ENCODE measurements around the gene PRKCSH. TPM values are rescaled to one million over a fixed set of nuclear protein-coding genes. Genes with fewer than 3 reads are reported as not detected.

The PRKCSH gene
- total RNA-seq, 1 donor from 2014 or later, result 318 TPM

- Mint-ChIP-seq H3K4me3 (ENCODE audit: unreplicated experiment) (no peak overlapping the region), H3K36me3 (ENCODE audit: low read depth) (peaks cover 9% of the 10 kb centered on the region), H3K27me3 (ENCODE audit: low read depth) (no peaks in the 10 kb centered on the region), H3K4me1 (ENCODE audit: low read depth) (peaks cover 5% of the 10 kb centered on the region), H3K27ac (ENCODE audit: unreplicated experiment) (no peak overlapping the region), H3K9me3 (ENCODE audit: low read depth) (no peaks in the 10 kb centered on the region)
- TF ChIP-seq, protein P1, sequence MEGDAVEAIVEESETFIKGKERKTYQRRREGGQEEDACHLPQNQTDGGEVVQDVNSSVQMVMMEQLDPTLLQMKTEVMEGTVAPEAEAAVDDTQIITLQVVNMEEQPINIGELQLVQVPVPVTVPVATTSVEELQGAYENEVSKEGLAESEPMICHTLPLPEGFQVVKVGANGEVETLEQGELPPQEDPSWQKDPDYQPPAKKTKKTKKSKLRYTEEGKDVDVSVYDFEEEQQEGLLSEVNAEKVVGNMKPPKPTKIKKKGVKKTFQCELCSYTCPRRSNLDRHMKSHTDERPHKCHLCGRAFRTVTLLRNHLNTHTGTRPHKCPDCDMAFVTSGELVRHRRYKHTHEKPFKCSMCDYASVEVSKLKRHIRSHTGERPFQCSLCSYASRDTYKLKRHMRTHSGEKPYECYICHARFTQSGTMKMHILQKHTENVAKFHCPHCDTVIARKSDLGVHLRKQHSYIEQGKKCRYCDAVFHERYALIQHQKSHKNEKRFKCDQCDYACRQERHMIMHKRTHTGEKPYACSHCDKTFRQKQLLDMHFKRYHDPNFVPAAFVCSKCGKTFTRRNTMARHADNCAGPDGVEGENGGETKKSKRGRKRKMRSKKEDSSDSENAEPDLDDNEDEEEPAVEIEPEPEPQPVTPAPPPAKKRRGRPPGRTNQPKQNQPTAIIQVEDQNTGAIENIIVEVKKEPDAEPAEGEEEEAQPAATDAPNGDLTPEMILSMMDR (IDR thresholded peaks at IDR 0.05), result no peak
- no peak for DNase-seq (ENCODE audit: low spot score)
These were observed 12.2 kb downstream of the PRKCSH start for GRCh38 chr19:11447347-11448262.

DNA sequence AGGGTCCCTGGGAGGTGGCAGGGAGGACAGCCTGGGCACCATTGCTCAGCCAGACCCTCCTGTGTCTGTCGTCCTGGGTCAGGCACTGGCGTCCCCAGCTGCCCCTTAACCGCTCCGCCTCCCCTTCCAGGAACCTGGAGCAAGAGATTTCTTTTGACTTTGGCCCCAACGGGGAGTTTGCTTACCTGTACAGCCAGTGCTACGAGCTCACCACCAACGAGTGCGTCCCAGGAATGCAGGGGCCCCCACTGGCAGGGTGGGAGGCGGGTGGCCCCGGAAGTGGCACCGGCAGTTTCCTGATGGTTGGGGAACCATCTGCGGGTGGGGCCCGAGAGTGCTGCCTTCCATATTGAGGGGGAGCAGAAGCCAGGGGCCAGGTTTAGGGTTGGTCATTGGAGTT lies 13.0 kb downstream of the PRKCSH start:
- Mint-ChIP-seq H3K4me1 (ENCODE audit: low read depth) (peaks cover 5% of the 10 kb centered on the region), H3K27ac (ENCODE audit: unreplicated experiment) (no peak overlapping the region), H3K36me3 (ENCODE audit: low read depth) (peaks cover 9% of the 10 kb centered on the region), H3K27me3 (ENCODE audit: low read depth) (no peaks in the 10 kb centered on the region), H3K9me3 (ENCODE audit: low read depth) (no peaks in the 10 kb centered on the region), H3K4me3 (ENCODE audit: unreplicated experiment) (no peak overlapping the region)
- TF ChIP-seq, protein P1 (IDR thresholded peaks at IDR 0.05), result no peak
- no peak for DNase-seq (ENCODE audit: low spot score)

DNA sequence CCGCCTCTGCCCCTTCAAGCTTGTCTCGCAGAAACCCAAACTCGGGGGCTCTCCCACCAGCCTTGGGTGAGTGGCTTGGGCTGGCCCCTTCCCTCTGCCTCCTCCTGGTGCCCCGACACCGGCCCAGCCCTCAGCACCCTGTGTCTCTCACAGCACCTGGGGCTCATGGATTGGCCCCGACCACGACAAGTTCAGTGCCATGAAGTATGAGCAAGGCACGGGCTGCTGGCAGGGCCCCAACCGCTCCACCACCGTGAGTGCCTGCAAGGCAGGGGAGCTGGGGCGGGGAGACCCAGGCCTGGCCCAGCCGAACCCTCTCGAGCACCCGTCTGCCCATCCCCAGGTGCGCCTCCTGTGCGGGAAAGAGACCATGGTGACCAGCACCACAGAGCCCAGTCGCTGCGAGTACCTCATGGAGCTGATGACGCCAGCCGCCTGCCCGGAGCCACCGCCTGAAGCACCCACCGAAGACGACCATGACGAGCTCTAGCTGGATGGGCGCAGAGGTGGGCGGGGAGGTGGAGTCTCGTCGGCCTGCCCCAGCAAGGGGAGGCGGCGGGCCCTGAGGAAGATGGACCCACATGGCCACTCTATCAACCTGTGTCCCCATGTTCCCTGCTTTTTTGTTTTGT lies 13.6 kb downstream of the PRKCSH start:
- no peak for DNase-seq (ENCODE audit: low spot score)
- no peak overlapping the region for H3K27ac Mint-ChIP-seq (ENCODE audit: unreplicated experiment)
- no peaks in the 10 kb centered on the region for H3K9me3 Mint-ChIP-seq (ENCODE audit: low read depth)
- no peak overlapping the region for H3K4me3 Mint-ChIP-seq (ENCODE audit: unreplicated experiment)
- no peaks in the 10 kb centered on the region for H3K27me3 Mint-ChIP-seq (ENCODE audit: low read depth)
- TF ChIP-seq, protein P1 (IDR thresholded peaks at IDR 0.05), result no peak
- H3K36me3 Mint-ChIP-seq (ENCODE audit: low read depth), result peaks cover 8% of the 10 kb centered on the region
- peaks cover 5% of the 10 kb centered on the region for H3K4me1 Mint-ChIP-seq (ENCODE audit: low read depth)

GRCh38 chr19:11450570-11451326 lies 15.3 kb downstream of the PRKCSH start:
- Mint-ChIP-seq H3K27me3 (ENCODE audit: low read depth) (no peaks in the 10 kb centered on the region), H3K4me1 (ENCODE audit: low read depth) (peaks cover 5% of the 10 kb centered on the region), H3K9me3 (ENCODE audit: low read depth) (no peaks in the 10 kb centered on the region), H3K4me3 (ENCODE audit: unreplicated experiment) (no peak overlapping the region), H3K36me3 (ENCODE audit: low read depth) (peaks cover 7% of the 10 kb centered on the region), H3K27ac (ENCODE audit: unreplicated experiment) (no peak overlapping the region)
- TF ChIP-seq, protein P1 (IDR thresholded peaks at IDR 0.05), result no peak
- no peak for DNase-seq (ENCODE audit: low spot score)

DNA sequence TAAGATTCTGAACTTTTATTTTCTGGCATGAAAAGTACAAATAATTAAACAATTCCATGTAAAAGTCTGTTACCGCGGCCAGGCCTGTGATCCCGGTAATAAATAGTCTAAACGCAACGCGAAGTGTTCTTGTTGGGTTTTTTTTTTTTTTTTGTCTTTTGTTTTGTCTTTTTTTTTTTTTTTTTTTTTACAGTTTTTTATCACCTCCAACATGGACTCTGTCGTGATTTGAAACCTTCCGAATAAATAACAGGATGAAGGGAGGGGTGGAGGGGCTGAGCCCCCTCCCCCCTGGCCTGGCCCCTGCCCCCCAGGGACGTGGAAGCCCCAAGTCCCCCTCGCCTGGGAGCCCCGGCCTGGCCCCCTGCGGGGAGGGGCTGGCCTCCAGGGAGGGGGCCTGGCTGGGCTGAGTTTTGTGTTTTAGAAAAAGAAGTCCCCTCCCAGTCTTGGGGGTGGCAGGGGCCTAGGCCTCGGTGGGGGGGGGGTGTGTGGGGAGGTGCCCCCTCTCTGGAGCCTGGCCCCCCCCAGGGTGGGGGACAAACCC lies 16.0 kb downstream of the PRKCSH start:
- TF ChIP-seq, protein P1 (IDR thresholded peaks at IDR 0.05), result no peak
- Mint-ChIP-seq H3K9me3 (ENCODE audit: low read depth) (no peaks in the 10 kb centered on the region), H3K4me1 (ENCODE audit: low read depth) (peaks cover 5% of the 10 kb centered on the region), H3K27me3 (ENCODE audit: low read depth) (no peaks in the 10 kb centered on the region), H3K27ac (ENCODE audit: unreplicated experiment) (no peak overlapping the region), H3K36me3 (ENCODE audit: low read depth) (peaks cover 7% of the 10 kb centered on the region), H3K4me3 (ENCODE audit: unreplicated experiment) (no peak overlapping the region)
- no peak for DNase-seq (ENCODE audit: low spot score)

Data from chondrocyte (in vitro differentiated cells).